GM10847 (cell line): ENCODE data around the gene KCTD2.

Experiments
- POLR2A ChIP-seq: IDR thresholded peaks from 2 replicates; pipeline ENCODE4 v1.6.1; 2011; ENCODE audit not compliant: insufficient read length; ENCODE audit errors: extremely low read depth

The KCTD2 gene

GRCh38 chr17:75039238-75039637 is 7.8 kb upstream of the KCTD2 start:
- TF ChIP-seq POLR2A, result no peak

DNA sequence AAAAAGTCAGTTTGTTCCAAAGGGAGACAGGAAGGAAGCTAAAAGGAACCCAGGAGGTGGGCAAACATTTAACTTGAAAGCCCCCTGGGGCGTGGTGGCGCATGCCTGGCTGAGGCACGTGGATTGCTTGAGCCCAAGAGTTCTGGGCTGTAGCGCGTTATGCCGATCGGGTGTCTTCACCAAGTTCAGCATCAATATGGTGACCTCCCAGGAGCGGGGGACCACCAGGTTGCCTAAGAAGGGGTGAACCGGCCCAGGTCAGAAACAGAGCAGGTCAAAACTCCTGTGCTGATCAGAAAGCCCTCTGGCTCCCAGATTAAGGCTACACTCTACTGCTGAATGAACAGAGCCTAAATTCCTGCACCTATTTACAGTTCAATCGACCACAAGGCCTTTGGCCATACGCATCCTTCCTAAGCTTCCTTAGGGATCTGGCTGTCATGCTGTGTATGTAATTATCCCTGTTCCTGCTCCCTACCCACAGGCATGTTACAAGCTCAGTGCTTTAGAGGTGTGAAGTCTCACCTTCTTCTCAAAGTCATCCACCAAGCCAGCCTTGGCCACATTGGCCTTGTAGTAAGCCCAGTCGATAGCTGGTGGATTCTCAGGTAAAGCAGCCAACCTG is 5.3 kb upstream of the KCTD2 start:
- no peak for TF ChIP-seq POLR2A

DNA sequence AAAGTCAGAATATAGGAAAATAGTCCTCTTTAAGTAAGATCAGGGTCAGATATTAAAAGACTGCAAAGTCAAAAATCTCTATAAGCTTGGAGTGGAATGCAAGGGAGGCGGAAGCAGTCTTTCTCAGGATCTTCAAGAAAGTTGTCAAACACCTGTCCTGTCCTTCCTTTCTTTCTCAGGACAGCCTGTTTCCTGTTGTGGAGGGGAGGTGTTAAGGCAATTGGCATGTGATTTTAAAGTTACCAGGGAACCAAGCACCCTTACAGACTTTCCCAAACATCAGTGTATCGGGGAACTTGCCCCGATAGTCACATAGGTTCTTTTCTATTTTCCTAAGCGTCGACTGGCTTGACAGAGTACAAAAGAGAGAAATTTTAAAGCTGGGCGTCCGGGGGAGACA is 2.3 kb upstream of the KCTD2 start:
- TF ChIP-seq POLR2A, result no peak

DNA sequence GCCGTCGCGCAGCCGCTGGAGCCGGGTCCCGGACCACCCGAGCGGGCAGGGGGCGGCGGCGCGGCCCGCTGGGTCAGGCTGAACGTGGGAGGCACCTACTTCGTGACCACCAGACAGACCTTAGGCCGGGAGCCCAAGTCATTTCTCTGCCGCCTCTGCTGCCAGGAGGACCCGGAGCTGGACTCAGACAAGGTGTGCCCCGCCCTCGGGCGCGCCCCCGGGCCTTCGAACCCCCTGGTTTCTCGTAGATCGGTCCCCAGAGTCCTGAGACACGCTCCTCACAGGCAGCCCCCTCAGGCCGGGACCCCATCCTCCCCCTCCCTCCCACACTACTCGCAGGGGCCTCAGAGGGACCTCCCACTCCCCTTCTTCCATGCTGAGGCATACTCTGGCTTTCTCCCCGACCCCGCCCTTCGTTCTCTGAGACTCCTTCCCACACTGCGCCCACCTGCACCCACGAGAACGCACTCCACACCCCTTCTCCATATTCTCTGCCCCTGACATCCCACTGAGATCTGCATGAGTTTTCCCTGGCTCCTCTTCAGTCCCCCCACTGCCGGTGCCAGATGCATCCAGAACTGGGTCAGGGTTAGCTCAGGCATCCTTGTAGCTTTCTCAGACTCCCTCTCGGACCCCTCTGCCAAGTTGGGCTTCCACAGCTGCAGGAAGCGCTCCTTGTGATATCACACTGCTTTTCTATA is 523 bp downstream of the KCTD2 start:
- no peak for TF ChIP-seq POLR2A

- no peak for TF ChIP-seq POLR2A
These were observed 1.3 kb downstream of the KCTD2 start for GRCh38 chr17:75048249-75048878.

GRCh38 chr17:75049057-75049456 is 2.0 kb downstream of the KCTD2 start:
- no peak for TF ChIP-seq POLR2A

DNA sequence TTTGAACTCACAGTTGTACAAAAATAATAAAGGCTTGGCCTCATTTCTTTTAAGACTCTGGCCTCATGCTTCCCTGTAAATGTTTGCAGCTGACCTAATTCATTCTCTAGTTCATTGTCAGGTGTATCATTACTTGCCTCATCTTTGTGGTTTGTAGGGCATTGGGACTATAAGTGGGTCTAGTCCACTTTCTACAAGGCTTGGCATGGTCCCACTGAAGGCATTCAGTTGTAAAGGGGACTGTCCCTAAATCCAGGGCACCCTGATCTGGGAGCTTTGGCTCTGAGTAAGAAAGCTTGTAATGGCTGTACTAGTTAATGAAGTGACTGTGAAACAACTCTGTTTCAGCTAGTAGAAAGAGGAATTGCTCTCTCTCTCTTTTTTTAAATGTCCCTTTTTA is 2.7 kb downstream of the KCTD2 start:
- no peak for TF ChIP-seq POLR2A

GRCh38 chr17:75051941-75052340 is 4.9 kb downstream of the KCTD2 start:
- TF ChIP-seq POLR2A, result no peak

DNA sequence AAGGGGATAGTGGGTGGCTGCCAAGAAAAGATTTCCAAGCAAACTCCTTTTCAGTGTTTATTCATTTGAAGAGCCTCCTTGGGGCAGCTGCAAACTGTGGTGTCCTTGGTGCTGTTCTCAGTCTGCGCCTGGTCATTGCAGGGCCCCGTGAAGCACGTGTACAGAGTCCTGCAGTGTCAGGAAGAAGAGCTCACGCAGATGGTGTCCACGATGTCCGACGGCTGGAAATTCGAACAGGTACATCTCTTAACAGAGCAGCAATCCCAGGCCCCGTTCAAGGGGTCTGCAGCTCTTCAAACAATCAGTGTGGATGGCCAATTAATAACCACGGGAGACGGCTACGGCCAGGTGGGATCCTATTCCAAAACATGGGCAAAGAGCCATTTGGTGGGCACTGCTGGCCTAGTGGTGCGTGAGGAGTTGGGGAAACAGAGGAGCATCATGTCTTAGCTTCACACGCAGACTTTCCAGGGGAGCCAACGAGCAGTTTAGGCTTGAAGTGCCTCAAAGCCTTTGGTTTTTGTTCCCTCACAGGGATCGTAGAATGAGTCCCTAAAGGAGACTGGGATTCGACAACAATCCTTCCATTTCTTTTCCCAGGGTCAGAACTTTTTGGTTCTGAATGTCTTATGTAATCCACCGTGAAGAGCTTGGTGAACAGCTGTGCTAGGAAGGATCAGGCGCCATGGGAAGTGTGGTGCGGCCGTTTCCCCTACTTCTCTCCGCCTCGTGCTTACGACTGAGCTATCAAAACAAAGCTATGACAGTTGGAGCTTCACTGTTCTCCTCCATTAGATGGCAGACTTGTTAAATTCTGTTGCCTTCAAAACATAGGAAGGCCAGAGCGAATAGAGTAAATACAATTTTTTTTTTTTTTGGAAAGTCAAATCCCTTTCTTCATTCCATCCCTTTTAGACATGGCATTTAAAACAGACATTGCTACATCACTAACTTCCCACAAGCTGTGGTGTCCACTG is 12.6 kb downstream of the KCTD2 start:
- no peak for TF ChIP-seq POLR2A

DNA sequence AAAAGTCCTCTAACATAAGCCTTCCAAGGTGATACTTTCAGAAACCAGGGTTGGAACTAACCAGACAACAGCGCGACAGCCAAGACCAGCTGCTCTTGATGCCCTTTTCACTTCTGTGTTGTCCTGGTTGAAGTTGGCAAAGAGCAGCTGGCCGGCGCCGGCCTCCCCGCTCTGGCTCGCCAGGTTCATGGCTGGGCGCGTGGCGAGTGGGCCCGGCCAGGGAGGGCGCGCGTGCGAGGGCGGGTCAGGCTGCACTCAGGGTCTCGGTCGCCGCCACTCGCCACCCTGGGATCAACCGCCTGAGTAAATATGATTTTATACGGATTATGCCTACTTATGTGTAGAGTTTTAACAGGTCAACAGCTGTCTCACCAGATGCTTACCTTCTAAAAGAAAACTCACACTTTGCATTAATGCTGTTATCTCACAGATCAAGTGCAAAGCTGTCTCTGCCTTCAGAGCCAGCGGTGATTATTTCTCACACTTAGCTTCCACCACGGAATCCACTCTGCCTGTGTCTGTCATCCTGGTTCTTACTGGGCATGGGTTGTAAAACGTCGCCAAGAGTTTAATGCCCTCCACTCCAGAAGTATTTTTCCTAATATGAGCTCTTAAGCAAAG is 13.5 kb downstream of the KCTD2 start:
- no peak for TF ChIP-seq POLR2A

- TF ChIP-seq POLR2A, result no peak
These were observed 14.0 kb downstream of the KCTD2 start for GRCh38 chr17:75061055-75061438.

- TF ChIP-seq POLR2A, result no peak
These were observed 14.6 kb downstream of the KCTD2 start for GRCh38 chr17:75061618-75062017.

GRCh38 chr17:75063201-75063600 is 16.2 kb downstream of the KCTD2 start:
- TF ChIP-seq POLR2A, result no peak

DNA sequence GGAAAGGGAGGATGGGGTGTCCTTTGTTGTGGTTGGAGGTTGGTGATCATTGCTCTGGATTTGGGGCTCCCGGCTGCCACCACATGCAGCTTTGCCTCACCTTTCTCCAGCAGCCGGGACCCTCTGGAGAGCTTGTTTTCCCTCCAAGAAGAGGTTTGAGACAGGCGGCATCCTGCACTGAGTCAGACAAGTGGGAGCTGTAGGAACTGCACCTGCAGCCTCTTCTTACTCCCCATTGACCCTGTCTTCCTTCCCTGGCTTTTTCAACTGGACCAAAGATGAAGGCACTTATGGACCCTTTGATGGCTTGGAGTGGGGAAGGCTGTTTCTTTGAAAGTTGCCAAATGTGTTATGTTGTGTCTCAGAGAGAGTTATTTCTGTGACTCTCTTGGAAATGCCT is 16.6 kb downstream of the KCTD2 start:
- no peak for TF ChIP-seq POLR2A

GRCh38 chr17:75064040-75064439 is 17.0 kb downstream of the KCTD2 start:
- TF ChIP-seq POLR2A, result no peak
